ENCODE data around the gene PTPN21. TPM values are rescaled to one million over a fixed set of nuclear protein-coding genes. Genes with fewer than 3 reads are reported as not detected.
A peak's percentile ranks its signal among the peaks of the same experiment; 100 is the strongest.

The PTPN21 gene
- total RNA-seq, 1 experiment from 2014 or later, result 15.0 TPM

DNA sequence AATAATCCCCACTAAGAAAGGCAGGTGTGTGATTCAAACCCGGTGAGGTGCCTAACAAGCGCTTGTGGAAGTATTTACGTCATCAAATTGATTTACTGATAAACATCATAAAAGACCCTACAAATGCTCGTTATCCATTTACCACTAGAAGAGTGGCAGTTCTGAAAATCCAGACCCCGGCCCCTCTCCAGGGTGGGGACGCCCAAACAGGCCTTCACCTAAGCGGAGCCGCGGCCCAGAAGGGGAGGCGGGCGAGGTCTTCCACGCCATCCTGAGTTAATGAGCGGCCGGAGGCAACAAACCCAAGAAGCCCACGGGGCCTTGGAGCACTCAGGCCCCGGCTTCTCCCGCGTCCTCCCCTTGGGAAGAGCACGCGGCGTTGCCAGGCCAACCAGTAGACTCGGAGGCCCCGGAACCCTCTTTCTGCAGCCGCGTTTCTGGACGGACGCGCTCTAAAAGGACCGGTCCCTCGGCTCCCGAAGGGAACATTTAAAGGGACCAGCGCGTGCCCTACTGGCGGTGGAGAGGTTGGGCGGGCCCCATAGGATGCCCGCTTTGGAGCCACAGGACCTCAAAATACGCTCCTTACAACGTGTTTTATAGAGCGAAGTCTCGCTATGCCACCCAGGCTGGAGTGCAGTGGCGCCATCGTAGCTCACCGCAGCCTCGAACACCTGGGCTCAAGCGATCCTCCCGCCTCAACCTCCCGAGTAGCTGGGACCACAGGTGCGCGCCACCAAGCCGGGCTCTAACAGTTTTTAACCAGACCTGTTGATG is 3.5 kb downstream of the PTPN21 start:
- ATAC-seq, result peak; percentile 87
- CTCF ChIA-PET, result no interaction called here
- Histone ChIP-seq H3K27ac (ENCODE audit: low read length) (peak overlapping the region; percentile 83), H3K9me3 (ENCODE audit: control insufficient read depth, insufficient read depth, low read depth, low read length) (no peaks in the 10 kb centered on the region), H3K4me1 (ENCODE audit: control insufficient read depth, insufficient read depth, low read length) (peaks cover 18% of the 10 kb centered on the region), H3K4me3 (ENCODE audit: low read depth in 2 of 2, low read length in 2 of 2) (peak overlapping the region; percentile 60 to 72), H3K27me3 (ENCODE audit: control insufficient read depth, insufficient read depth, low read length) (no peaks in the 10 kb centered on the region), H3K36me3 (ENCODE audit: control insufficient read depth, insufficient read depth, low read length) (peaks cover 8% of the 10 kb centered on the region; the same call in 1 of the 2 replicates)
- POLR2A ChIA-PET, result no interaction called here
- in situ Hi-C loops (cut with HindIII; ENCODE audit: low pct_unique_long_range_greater_than_20kb, low sequenced_read_pairs) (no loop called here), intact Hi-C loops (cut with micrococcal nuclease; ENCODE audit: unreplicated experiment) (loop anchor here (10.0 kb wide), 1 partner anchor 56 kb away; no protein-coding TSS in a partner anchor)
- DNase-seq (ENCODE audit: low read depth, low spot score), result no peak
- TF ChIP-seq SIN3A (IDR thresholded peaks at IDR 0.05; ENCODE audit: borderline replicate concordance, insufficient read depth, low read depth, low read length) (peak; percentile 88; the same call in 1 of the 2 replicates), POLR2AphosphoS5 (IDR thresholded peaks at IDR 0.05; ENCODE audit: low read depth, low read length) (peak; percentile 74; the same call in 1 of the 2 replicates), CTCF (IDR thresholded peaks at IDR 0.05) (peak; percentile 55)
- TF ChIP-seq, protein P1, sequence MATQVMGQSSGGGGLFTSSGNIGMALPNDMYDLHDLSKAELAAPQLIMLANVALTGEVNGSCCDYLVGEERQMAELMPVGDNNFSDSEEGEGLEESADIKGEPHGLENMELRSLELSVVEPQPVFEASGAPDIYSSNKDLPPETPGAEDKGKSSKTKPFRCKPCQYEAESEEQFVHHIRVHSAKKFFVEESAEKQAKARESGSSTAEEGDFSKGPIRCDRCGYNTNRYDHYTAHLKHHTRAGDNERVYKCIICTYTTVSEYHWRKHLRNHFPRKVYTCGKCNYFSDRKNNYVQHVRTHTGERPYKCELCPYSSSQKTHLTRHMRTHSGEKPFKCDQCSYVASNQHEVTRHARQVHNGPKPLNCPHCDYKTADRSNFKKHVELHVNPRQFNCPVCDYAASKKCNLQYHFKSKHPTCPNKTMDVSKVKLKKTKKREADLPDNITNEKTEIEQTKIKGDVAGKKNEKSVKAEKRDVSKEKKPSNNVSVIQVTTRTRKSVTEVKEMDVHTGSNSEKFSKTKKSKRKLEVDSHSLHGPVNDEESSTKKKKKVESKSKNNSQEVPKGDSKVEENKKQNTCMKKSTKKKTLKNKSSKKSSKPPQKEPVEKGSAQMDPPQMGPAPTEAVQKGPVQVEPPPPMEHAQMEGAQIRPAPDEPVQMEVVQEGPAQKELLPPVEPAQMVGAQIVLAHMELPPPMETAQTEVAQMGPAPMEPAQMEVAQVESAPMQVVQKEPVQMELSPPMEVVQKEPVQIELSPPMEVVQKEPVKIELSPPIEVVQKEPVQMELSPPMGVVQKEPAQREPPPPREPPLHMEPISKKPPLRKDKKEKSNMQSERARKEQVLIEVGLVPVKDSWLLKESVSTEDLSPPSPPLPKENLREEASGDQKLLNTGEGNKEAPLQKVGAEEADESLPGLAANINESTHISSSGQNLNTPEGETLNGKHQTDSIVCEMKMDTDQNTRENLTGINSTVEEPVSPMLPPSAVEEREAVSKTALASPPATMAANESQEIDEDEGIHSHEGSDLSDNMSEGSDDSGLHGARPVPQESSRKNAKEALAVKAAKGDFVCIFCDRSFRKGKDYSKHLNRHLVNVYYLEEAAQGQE (IDR thresholded peaks at IDR 0.05; ENCODE audit: insufficient read depth in 1 of 2, low read depth in 2 of 2, low read length in 1 of 2), result no peak
- BruUV-seq (replicated peaks), result no TSS peak

DNA sequence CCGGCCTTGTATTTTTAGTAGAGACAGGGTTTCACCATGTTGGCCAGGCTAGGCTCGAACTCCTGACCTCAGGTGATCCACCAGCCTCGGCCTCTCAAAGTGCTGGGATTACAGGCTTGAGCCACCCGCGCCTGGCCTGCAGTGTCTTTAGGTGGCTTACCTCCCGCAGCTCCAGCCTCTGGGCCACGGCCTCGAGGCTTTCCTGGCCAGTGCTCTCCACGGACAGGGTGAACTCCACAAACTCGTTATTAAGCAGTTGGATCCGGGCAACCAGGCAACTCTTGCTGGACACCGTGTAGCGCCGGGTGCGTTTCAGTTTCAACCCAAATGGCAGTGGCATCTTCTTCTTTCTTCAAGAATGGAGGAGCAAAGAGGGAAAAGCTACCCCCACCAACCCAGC is 4.7 kb downstream of the PTPN21 start:
- ATAC-seq (no peak), DNase-seq (ENCODE audit: low read depth, low spot score) (no peak)
- TF ChIP-seq, protein P1 (IDR thresholded peaks at IDR 0.05; ENCODE audit: insufficient read depth in 1 of 2, low read depth in 2 of 2, low read length in 1 of 2), result no peak
- TF ChIP-seq SIN3A (IDR thresholded peaks at IDR 0.05; ENCODE audit: borderline replicate concordance, insufficient read depth, low read depth, low read length), result no peak
- Histone ChIP-seq H3K27ac (ENCODE audit: low read length) (no peak overlapping the region), H3K4me3 (ENCODE audit: low read depth in 2 of 2, low read length in 2 of 2) (no peak overlapping the region), H3K36me3 (ENCODE audit: control insufficient read depth, insufficient read depth, low read length) (peaks cover 8% of the 10 kb centered on the region; the same call in 1 of the 2 replicates), H3K9me3 (ENCODE audit: control insufficient read depth, insufficient read depth, low read depth, low read length) (no peaks in the 10 kb centered on the region), H3K4me1 (ENCODE audit: control insufficient read depth, insufficient read depth, low read length) (peaks cover 15% of the 10 kb centered on the region), H3K27me3 (ENCODE audit: control insufficient read depth, insufficient read depth, low read length) (no peaks in the 10 kb centered on the region)
- ChIA-PET CTCF (no interaction called here), POLR2A (no interaction called here)
- in situ Hi-C loops (cut with HindIII; ENCODE audit: low pct_unique_long_range_greater_than_20kb, low sequenced_read_pairs), result no loop called here
- intact Hi-C loops (cut with micrococcal nuclease; ENCODE audit: unreplicated experiment), result loop anchor here (10.0 kb wide), 1 partner anchor 55 kb away; no protein-coding TSS in a partner anchor
- no TSS peak for BruUV-seq (replicated peaks)
